RWPE1 (cell line): ENCODE measurements around the gene DUOX1.

Experiments used
- CTCF ChIA-PET: fragments of 350-600 bp; sonication (Branson Sonifier 250); formaldehyde crosslinking; extraction: SDS; loops from one replicate; lab custom pipeline; 2021; lab: Yijun Ruan, JAX
- POLR2A ChIA-PET: fragments of 400-600 bp; formaldehyde crosslinking; extraction: SDS; loops from one replicate; lab custom pipeline; 2020; ENCODE audit warnings: antibody characterized with exemption; ENCODE audit not compliant: low non-redundant PET; lab: Yijun Ruan, JAX
- DNase-seq: peaks from one replicate; pipeline ENCODE4 v3.0.0; 2012; ENCODE audit warnings: low spot score
- H3K27ac ChIP-seq: fragments of 450-650 bp; 2 replicates; pipeline ENCODE4 v1.5.1; 2017
- CTCF ChIP-seq: fragments of 450-650 bp; conservative IDR thresholded peaks from 2 replicates; pipeline ENCODE4 v1.5.1; 2017; ENCODE audit warnings: low read depth, mild to moderate bottlenecking

DUOX1 gene

DNA sequence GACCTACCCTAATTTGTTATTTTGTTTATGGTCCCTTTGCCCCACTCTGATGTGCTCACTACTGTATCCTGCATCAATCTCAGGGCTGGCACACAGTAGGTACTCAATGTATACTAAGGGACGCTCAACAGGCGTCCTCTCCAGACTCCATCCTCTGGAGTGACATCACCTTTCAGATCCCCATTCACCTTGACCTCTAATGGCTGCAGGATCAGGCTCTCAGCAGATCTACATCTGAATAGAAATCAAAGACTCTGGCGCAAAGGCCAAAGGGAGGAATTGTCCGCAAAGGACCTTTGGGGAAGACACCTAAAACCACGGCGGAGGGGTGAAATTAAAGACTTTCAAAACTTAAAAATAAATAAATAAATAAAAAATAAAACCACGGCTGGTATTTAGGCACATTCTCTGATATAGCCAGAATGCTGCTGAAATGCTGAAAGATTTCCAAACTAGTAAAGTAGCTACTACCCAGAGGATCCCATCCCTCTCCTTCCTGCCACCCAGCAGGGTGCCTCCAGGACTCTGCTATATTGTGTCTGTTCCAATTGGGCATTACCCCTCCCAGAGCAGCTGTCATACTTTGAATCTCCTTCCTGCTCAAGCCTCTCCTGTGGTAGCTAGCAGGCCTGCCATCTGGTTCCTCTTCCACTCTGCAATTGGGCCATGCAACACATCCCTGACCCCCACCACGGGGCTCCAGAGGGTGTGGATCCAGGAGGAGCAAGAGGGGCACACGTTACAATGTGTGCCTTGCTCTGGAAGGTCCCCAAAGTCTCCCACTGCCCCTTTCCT, 51.9 kb downstream of the DUOX1 start:
- DNase-seq = no peak
- ChIA-PET POLR2A (no interaction called here), CTCF (interaction anchor here (0.6 kb wide), 1 partner anchor 24 kb away, joined by 3 read pairs; no protein-coding TSS in a partner anchor)
- no peak for TF ChIP-seq CTCF
- H3K27ac ChIP-seq = no peak overlapping the region

DNA sequence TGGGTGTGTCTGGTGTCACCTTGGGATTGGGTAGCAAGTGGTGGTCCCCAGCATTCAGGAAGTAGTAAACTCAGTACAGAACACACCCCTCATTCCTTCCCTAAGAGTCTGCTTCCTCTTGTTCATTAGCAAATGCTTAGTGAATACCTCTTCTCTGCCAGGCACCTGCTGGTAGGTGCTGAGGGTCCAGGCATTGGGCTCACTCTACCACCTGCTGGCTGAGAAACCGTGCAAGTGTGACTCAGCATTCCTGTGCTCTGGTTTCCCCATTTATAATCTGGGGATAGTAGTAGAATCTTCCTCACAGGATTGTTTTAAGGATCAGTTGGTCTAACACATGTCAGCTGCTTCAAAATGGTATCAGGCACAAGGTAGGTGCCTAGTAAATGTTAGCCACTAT, 53.2 kb downstream of the DUOX1 start:
- no peak for DNase-seq
- ChIA-PET POLR2A (no interaction called here), CTCF (no interaction called here)
- TF ChIP-seq CTCF = no peak
- no peak overlapping the region for H3K27ac ChIP-seq

GRCh38 chr15:45183511-45183910, 53.7 kb downstream of the DUOX1 start:
- DNase-seq = no peak
- H3K27ac ChIP-seq = 0 out of 2 replicates have a peak overlapping the region, but pooled peaks have one; percentile 2
- CTCF ChIA-PET = no interaction called here
- POLR2A ChIA-PET = no interaction called here
- no peak for TF ChIP-seq CTCF

GRCh38 chr15:45184562-45185041, 54.8 kb downstream of the DUOX1 start:
- DNase-seq = no peak
- no peak for TF ChIP-seq CTCF
- no peak overlapping the region for H3K27ac ChIP-seq
- ChIA-PET POLR2A (no interaction called here), CTCF (interaction anchor here (0.6 kb wide), 1 partner anchor 22 kb away, joined by 3 read pairs; no protein-coding TSS in a partner anchor)

DNA sequence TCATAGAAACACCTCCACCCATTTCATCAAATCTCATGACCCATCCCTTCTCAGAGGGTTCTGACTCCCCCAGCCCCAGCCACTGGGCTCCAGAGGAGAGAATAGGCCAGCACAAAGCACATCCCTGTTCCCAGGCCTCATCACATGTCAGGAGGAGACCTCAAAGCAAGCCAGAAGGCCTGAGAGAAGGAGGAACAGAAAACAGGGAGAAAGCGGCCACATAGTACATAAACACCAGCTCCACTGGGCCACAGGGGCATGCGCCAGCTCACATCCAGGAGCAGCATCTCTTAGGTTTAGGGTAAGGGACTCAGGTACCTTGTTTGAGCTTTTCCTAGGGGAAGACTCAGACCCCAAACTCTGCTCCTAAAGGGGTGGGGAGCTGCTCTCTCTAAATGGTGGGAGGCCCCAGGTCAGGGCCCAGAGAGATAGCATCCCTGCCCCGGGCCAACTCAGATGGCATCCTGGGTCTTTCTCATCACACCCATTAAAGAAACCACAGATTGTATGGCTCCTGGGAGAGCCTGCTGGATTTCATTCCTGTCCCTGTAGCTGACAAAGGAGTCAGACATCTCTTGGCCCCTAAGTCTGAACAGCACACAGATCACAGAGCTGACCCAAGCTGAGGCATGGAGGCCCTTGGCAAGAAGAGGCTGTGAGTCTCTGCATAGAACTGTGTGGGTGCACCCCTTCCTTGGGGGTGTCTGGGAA, 55.4 kb downstream of the DUOX1 start:
- DNase-seq = no peak
- TF ChIP-seq CTCF = no peak
- ChIA-PET POLR2A (no interaction called here), CTCF (interaction anchor here (1.2 to 1.5 kb wide), 3 partner anchors 18 to 22 kb away, joined by 3 to 4 read pairs (median 3); no protein-coding TSS in a partner anchor)
- H3K27ac ChIP-seq = no peak overlapping the region; the same call in 1 of the 2 replicates
